OCI-LY3 (cell line): Measurements from ENCODE around the gene CTRB2.

Experiments
- H2AFZ ChIP-seq: fragments of 200-600, 300-600 bp; shearing (Covaris generic); 2 replicates; pipeline ENCODE4 v1.6.0; 2014; ENCODE audit warnings: antibody characterized with exemption, low read depth, low read length
- H3K27ac ChIP-seq: fragments of 200-600, 300-600 bp; sonication (generic); 2 replicates; pipeline ENCODE4 v1.5.1; 2014; ENCODE audit warnings: mild to moderate bottlenecking, low read length, moderate library complexity, mixed read lengths
- H3K27me3 ChIP-seq: fragments of 200-600, 300-600 bp; sonication (generic); 2 replicates; pipeline ENCODE4 v1.6.1; 2014; ENCODE audit warnings: low read depth, low read length, mixed read lengths
- H3K36me3 ChIP-seq: fragments of 200-600, 300-600 bp; sonication (generic); replicated peaks from 2 replicates; pipeline ENCODE3; 2014; ENCODE audit warnings: low read depth, low read length, mixed read lengths
- H3K4me1 ChIP-seq: fragments of 300-600, 200-600 bp; sonication (generic); 2 replicates; pipeline ENCODE4 v1.6.1; 2014; ENCODE audit warnings: low read length, mixed read lengths
- H3K4me2 ChIP-seq: fragments of 200-600, 300-600 bp; sonication (generic); 2 replicates; pipeline ENCODE4 v1.6.1; 2014; ENCODE audit warnings: low read length, mixed read lengths
- H3K4me3 ChIP-seq: fragments of 300-600, 200-600 bp; sonication (generic); 2 replicates; pipeline ENCODE4 v1.5.1; 2014; ENCODE audit warnings: antibody characterized with exemption, mild to moderate bottlenecking, low read length, moderate library complexity
- H3K79me2 ChIP-seq: fragments of 300-600, 200-600 bp; shearing (Covaris generic); 2 replicates; pipeline ENCODE4 v1.6.1; 2014; ENCODE audit warnings: mild to moderate bottlenecking, low read length, mixed read lengths
- H3K9ac ChIP-seq: fragments of 300-600, 200-600 bp; shearing (Covaris generic); 2 replicates; pipeline ENCODE4 v1.6.0; 2014; ENCODE audit warnings: mild to moderate bottlenecking, low read length, moderate library complexity
- H3K9me3 ChIP-seq: fragments of 200-600, 300-600 bp; shearing (Covaris generic); 2 replicates; pipeline ENCODE4 v1.6.1; 2014; ENCODE audit warnings: low read length, mixed read lengths; ENCODE audit not compliant: insufficient read depth
- H4K20me1 ChIP-seq: fragments of 200-600, 300-600 bp; sonication (generic); 2 replicates; pipeline ENCODE4 v1.6.1; 2016; ENCODE audit warnings: low read length, mixed read lengths; ENCODE audit not compliant: insufficient read depth
- EZH2phosphoT487 ChIP-seq: fragments of 200-600 bp; shearing (Covaris generic); IDR thresholded peaks from 2 replicates; pipeline ENCODE4 v1.6.1; 2018; ENCODE audit warnings: antibody characterized with exemption, mixed run types, low read depth
- TF ChIP-seq, protein P1 (sequence below): fragments of 200-600, 300-600 bp; sonication (generic); IDR thresholded peaks from 2 replicates; pipeline ENCODE4 v1.5.1; 2014; ENCODE audit warnings: antibody characterized with exemption, low read length, low read depth

Gene CTRB2

DNA sequence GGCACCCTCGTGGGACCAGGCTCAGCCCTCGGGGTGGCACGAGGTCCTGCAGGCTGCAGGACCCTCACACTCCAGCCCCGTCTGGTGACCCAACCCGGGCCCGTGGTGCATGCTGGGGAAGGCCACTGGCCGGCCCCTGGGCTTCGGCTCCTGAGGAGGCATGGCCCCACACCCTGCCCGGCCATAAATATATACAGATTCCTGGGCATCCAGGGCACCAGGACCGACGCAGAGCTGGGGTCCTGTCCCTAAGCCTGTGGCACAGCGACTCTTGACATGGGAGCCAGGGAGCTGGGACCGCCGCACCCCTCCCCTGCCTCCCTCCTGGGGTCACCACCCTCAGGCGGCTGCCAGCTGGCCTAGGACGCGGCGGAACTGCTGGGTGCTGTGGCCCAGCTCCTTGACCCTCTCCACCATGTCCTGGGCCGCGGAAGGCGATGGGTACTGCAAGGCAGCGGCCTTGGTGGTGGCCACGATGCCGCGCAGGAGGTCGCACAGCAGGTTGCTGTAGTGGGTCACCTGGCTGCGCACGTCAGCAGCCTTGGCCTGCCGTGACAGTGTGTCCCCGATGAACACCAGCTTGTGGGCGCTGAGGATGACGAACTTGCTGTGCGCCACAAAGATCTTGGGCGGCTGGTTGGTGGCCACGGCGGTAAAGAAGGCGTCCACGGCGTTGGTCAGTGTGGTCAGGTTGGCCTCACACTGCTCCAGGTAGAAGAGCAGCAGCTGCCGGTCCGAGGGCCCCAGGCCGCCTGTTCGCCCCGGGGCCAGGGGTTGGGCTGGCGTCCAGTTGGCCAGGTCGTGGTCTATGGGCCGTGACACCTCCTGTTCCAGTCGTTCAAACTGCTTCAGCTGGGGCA, 22.4 kb upstream of the CTRB2 start:
- no peaks in the 10 kb centered on the region for H3K36me3 ChIP-seq
- H3K27me3 ChIP-seq, result peaks cover 14% of the 10 kb centered on the region
- H3K27ac ChIP-seq, result no peak overlapping the region
- H4K20me1 ChIP-seq, result no peaks in the 10 kb centered on the region
- H2AFZ ChIP-seq, result no peak overlapping the region
- H3K9ac ChIP-seq, result no peak overlapping the region
- H3K4me3 ChIP-seq, result no peak overlapping the region
- no peaks in the 10 kb centered on the region for H3K79me2 ChIP-seq
- H3K9me3 ChIP-seq, result no peaks in the 10 kb centered on the region
- no peaks in the 10 kb centered on the region for H3K4me1 ChIP-seq
- no peak overlapping the region for H3K4me2 ChIP-seq
- no peak for TF ChIP-seq EZH2phosphoT487
- TF ChIP-seq, protein P1, sequence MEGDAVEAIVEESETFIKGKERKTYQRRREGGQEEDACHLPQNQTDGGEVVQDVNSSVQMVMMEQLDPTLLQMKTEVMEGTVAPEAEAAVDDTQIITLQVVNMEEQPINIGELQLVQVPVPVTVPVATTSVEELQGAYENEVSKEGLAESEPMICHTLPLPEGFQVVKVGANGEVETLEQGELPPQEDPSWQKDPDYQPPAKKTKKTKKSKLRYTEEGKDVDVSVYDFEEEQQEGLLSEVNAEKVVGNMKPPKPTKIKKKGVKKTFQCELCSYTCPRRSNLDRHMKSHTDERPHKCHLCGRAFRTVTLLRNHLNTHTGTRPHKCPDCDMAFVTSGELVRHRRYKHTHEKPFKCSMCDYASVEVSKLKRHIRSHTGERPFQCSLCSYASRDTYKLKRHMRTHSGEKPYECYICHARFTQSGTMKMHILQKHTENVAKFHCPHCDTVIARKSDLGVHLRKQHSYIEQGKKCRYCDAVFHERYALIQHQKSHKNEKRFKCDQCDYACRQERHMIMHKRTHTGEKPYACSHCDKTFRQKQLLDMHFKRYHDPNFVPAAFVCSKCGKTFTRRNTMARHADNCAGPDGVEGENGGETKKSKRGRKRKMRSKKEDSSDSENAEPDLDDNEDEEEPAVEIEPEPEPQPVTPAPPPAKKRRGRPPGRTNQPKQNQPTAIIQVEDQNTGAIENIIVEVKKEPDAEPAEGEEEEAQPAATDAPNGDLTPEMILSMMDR, result no peak

GRCh38 chr16:75228143-75228976, 21.4 kb upstream of the CTRB2 start:
- Histone ChIP-seq H4K20me1 (no peaks in the 10 kb centered on the region), H3K9ac (no peak overlapping the region), H3K27me3 (peaks cover 15% of the 10 kb centered on the region), H2AFZ (no peak overlapping the region), H3K36me3 (no peaks in the 10 kb centered on the region), H3K4me2 (no peak overlapping the region), H3K4me1 (no peaks in the 10 kb centered on the region), H3K9me3 (no peaks in the 10 kb centered on the region), H3K4me3 (no peak overlapping the region), H3K79me2 (no peaks in the 10 kb centered on the region), H3K27ac (no peak overlapping the region)
- TF ChIP-seq, protein P1, result no peak
- TF ChIP-seq EZH2phosphoT487, result no peak

GRCh38 chr16:75227361-75228142, 20.6 kb upstream of the CTRB2 start:
- no peak overlapping the region for H3K9ac ChIP-seq
- H3K27ac ChIP-seq, result no peak overlapping the region
- TF ChIP-seq EZH2phosphoT487, result no peak
- TF ChIP-seq, protein P1, result no peak
- no peak overlapping the region for H3K4me3 ChIP-seq
- no peaks in the 10 kb centered on the region for H3K9me3 ChIP-seq
- H3K27me3 ChIP-seq, result peaks cover 15% of the 10 kb centered on the region
- no peak overlapping the region for H3K4me2 ChIP-seq
- no peaks in the 10 kb centered on the region for H3K36me3 ChIP-seq
- no peaks in the 10 kb centered on the region for H4K20me1 ChIP-seq
- no peaks in the 10 kb centered on the region for H3K4me1 ChIP-seq
- H3K79me2 ChIP-seq, result no peaks in the 10 kb centered on the region
- H2AFZ ChIP-seq, result no peak overlapping the region
